Measurements from ENCODE around the gene COQ8A. TPM values are rescaled to one million over a fixed set of nuclear protein-coding genes. Genes with fewer than 3 reads are reported as not detected.

COQ8A gene
- total RNA-seq = 2.3 and 3.0 TPM in 2 replicates

DNA sequence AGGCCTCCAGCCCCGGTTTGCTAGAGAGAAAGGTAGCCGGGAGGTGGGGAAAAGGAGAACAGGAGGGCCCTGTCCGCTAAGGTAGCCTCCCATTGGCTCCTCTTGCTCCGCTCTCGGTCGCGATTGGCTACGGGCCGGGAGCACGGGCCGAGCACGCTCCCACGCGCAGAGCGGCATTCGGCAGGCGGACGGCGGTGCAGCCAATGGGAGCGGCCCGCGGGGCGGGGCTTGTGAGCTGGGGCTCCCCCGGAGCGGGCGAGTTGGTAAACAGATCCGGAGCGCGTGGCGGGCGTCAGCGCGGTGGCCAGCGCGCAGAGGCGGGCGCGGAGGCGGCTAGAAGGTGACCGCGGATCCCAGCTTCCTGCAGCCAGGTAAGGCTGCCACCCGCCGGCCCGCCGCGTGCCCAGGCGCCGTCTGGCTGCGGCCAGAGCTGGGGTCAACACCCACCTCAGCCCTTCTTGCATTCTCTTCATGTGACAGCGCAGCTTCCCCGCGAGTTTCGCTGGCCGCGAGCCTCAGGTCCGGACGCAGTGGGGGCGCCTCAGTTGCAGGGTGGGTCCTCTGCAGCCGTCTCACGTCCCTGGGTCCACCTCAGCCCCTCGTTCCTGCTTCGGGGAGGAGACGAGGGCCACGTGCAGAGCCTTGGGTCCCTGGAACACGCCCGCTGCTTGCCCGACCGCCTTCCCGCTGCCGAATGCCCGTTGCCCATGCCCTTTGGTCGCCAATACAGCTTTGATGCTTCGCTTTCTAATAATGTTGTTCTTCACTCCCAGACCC, at the start of gene COQ8A:
COQ8A (plus strand) TSS at position 266 of the 777 bp plus-strand sequence. CDS start 21,092 bp downstream, outside the sequence.
- TF ChIP-seq, protein P1, sequence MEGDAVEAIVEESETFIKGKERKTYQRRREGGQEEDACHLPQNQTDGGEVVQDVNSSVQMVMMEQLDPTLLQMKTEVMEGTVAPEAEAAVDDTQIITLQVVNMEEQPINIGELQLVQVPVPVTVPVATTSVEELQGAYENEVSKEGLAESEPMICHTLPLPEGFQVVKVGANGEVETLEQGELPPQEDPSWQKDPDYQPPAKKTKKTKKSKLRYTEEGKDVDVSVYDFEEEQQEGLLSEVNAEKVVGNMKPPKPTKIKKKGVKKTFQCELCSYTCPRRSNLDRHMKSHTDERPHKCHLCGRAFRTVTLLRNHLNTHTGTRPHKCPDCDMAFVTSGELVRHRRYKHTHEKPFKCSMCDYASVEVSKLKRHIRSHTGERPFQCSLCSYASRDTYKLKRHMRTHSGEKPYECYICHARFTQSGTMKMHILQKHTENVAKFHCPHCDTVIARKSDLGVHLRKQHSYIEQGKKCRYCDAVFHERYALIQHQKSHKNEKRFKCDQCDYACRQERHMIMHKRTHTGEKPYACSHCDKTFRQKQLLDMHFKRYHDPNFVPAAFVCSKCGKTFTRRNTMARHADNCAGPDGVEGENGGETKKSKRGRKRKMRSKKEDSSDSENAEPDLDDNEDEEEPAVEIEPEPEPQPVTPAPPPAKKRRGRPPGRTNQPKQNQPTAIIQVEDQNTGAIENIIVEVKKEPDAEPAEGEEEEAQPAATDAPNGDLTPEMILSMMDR (IDR thresholded peaks at IDR 0.05; ENCODE audit: insufficient read depth, low read depth, low read length) = no peak
- H3K4me3 ChIP-seq (ENCODE audit: low read depth, low read length) = peak within 1 kb of the TSS; percentile 74

DNA sequence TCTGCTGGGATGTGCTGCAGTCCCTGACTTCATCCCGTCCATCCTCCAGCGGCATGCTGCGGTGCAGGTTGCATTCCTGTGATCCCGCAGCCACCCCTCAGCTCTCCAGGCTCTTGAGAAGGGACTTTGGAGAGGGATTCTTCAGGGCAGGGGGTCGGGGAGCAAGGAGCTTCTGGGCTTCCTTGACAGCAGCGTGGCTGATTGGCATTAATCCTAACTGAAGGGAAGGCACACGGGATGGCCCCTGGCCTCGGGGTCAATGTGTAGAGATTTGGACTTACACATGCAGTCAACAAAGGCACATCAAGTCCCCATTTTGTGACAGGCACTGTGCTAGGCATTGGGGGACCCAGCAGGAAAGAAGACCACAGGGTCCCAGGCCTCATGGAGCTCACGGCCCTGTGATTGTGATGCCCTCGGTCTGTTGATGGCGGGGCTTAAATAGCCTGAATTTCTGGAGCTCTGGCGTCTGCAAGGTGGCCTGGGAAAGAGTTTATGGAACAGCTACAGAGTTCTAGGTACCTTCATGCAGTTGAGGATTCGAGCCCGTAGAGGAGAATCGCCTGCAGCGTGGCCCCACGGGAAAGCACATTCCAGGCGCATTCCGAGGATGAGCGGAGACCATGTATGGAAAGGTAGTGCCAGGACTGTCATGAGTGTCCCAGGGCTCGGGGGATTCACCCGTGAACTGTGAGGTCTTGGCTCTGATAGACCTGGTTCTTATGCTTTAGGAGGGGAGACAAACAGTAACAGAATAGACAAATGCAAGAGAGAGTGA, 49.6 kb upstream of the COQ8A start:
- TF ChIP-seq, protein P1 (IDR thresholded peaks at IDR 0.05; ENCODE audit: insufficient read depth, low read depth, low read length) = no peak
- no peak overlapping the region for H3K4me3 ChIP-seq (ENCODE audit: low read depth, low read length)
- no peak for DNase-seq (ENCODE audit: low read depth)

More for the DNA sequence above, at the start of gene COQ8A:
- DNase-seq (ENCODE audit: low read depth) = peak; percentile 100

DNA sequence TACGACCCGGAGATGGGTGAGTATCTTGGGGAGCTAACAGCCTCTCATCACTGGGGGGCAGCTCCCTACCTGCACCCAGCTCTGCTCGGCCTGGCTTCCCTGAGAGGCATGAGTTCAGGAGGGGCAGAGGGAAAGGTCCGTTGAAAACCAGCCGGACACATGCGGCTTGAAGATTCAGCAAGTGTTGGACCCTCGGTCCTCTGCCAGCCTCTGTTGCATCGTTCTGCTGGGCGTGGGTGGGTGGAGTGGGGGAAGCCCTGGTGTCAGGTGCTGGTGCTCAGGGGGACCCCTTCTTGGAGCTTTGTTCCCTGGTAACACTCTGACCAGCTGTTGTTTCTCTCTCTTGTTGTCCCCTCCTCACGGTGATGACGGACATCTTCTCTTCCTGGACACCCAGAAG, 48.7 kb upstream of the COQ8A start:
- no peak overlapping the region for H3K4me3 ChIP-seq (ENCODE audit: low read depth, low read length)
- TF ChIP-seq, protein P1 (IDR thresholded peaks at IDR 0.05; ENCODE audit: insufficient read depth, low read depth, low read length) = no peak
- no peak for DNase-seq (ENCODE audit: low read depth)

DNA sequence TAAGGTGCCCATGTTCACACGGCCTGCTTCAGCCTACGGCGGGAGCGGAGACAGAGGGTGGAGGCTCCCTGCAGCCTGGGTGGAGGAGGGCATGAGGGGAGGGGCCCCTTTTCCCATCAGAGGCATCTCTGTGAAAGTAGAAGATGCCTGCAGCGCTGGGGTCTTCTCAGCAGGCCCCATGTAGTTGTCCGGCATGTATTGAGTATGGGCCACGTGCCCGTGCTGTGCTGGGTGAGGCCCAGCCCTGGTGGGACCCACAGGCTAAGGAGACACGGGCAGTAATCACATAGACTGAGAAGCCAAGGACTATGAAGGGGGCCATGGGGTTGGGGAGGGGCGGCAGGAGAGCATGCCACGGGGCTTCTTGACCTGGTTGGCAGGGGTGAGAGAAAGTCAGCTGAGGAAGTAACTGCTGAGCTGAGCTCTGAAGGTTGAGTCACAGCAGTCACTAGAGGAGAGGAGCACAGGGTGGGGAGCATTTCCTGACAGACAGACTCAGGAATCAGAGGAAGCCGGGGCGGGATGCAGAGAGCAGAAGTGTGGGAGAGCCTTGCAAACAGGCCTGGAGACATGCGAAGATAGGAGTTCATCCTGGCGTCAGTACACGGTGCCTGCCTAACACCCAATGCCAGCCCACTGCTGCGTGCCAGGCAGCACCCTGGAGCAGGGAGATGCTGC, 48.1 kb upstream of the COQ8A start:
- TF ChIP-seq, protein P1 (IDR thresholded peaks at IDR 0.05; ENCODE audit: insufficient read depth, low read depth, low read length) = no peak
- peak; percentile 8 for DNase-seq (ENCODE audit: low read depth)
- no peak overlapping the region for H3K4me3 ChIP-seq (ENCODE audit: low read depth, low read length)

DNA sequence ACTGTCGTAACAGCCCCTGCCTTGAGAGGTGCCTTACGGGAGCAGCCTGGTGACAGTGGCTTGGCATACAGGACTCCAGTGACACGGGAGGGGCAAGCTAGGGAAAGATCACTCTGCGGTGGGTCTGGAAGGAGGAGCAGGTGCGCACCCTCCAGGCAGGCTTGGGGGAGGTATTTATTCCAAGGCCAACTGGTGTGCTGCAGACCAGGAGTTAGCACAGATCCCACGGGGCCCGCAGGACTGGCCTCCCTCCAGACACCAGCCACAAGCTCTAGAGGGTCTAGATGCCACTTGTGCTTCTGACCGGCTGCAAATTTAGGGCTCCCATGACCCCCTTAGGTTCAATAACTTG, 47.6 kb upstream of the COQ8A start:
- H3K4me3 ChIP-seq (ENCODE audit: low read depth, low read length) = no peak overlapping the region
- TF ChIP-seq, protein P1 (IDR thresholded peaks at IDR 0.05; ENCODE audit: insufficient read depth, low read depth, low read length) = no peak
- no peak for DNase-seq (ENCODE audit: low read depth)

DNA sequence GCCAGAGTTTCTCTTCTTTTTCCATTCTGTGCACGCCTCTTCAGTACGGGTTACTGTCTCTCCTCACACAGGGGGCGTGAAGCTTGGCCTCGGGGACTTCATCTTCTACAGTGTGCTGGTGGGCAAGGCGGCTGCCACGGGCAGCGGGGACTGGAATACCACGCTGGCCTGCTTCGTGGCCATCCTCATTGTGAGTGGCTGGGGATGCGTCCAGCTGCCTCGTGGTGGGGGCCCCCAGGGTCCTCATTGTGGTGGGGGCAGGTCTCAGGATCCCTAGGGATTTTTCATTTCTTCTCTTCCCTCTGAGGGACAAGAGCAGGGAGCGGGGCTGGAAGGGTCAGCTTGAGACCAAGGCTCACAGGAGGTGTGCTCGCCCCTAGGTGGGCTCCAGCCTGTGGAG, 46.2 kb upstream of the COQ8A start:
- no peak for DNase-seq (ENCODE audit: low read depth)
- no peak overlapping the region for H3K4me3 ChIP-seq (ENCODE audit: low read depth, low read length)
- TF ChIP-seq, protein P1 (IDR thresholded peaks at IDR 0.05; ENCODE audit: insufficient read depth, low read depth, low read length) = no peak
